ENCODE results near the gene ACO1.

Gene ACO1

GRCh38 chr9:32490601-32491000 lies 106.2 kb downstream of the ACO1 start:
- no peak for DNase-seq (ENCODE audit: low read depth)

- no peak for DNase-seq (ENCODE audit: low read depth)
These were observed 113.5 kb downstream of the ACO1 start for GRCh38 chr9:32497921-32498320.

GRCh38 chr9:32500768-32501167 lies 116.3 kb downstream of the ACO1 start:
- DNase-seq (ENCODE audit: low read depth), result no peak

GRCh38 chr9:32501868-32502267 lies 117.4 kb downstream of the ACO1 start:
- DNase-seq (ENCODE audit: low read depth), result no peak

GRCh38 chr9:32502464-32502863 lies 118.0 kb downstream of the ACO1 start:
- no peak for DNase-seq (ENCODE audit: low read depth)

- no peak for DNase-seq (ENCODE audit: low read depth)
These were observed 118.6 kb downstream of the ACO1 start for GRCh38 chr9:32503008-32503407.
